CD4-positive, alpha-beta T cell treated with Interleukin-2 at 100 ng/mL for 4 hours (primary cell): ENCODE results near the gene WDR55.
A peak's percentile ranks its signal among the peaks of the same experiment; 100 is the strongest.
"Not testable (repeated sequence)": the region's sequence is repeated elsewhere in the genome, so short reads cannot be mapped to it uniquely, and the experiment has no call there.

Source experiments
- DNase-seq: peaks from one replicate; pipeline ENCODE4 v3.0.0-alpha.2; 2020; ENCODE audit warnings: low spot score

The WDR55 gene

DNA sequence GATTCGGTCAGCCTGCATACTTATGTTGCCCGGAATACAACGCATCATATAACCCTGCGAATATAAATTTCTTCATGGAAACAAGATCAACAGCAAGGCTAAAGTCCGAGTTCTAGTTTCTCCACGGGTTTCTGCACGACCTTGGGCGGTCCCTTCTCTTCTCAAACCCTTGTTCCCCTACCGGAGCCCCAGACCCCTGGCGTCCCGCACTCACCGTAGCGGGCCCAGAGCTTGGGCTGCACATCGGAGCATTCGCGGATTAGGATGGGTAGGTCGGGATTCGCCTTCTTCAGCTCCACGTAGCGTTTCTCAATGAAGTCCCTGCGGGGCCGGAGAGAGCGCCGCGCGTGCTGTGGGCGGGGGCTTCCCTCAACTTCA, 17.7 kb upstream of the WDR55 start:
- DNase-seq, result no peak

DNA sequence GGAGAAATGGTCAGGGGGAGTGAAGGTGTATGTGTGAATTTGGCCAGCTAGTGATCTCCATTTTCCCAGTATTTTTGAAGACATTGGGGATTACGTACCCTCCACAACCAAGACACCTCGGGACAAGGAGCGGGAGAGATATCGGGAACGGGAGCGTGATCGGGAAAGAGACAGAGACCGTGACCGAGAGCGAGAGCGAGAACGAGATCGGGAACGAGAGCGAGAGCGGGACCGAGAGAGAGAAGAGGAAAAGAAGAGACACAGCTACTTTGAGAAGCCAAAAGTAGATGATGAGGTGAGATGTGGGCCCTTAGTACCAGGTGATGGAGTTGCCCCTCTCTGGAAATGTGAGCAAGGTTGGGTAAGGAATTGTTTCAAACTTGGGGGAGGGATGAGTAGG, 5.8 kb upstream of the WDR55 start:
- DNase-seq, result no peak

DNA sequence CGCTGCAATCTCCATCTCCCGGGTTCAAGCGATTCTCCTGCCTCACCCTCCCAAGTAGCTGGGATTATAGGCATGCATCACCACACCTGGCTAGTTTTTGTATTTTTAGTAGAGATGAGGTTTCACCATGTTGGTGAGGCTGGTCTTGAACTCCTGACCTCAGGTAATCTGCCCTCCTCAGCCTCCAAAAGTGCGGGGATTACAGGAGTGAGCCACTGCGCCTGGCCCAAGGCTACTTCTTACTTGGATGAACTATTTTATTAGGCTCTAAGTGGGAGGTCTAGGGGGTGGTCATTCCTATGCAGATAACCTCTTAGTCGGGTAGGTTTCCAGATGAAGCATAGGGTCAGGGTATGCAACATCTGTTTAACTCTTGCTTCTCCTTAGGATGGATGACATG, 4.3 kb upstream of the WDR55 start:
- not testable (repeated sequence) for DNase-seq

DNA sequence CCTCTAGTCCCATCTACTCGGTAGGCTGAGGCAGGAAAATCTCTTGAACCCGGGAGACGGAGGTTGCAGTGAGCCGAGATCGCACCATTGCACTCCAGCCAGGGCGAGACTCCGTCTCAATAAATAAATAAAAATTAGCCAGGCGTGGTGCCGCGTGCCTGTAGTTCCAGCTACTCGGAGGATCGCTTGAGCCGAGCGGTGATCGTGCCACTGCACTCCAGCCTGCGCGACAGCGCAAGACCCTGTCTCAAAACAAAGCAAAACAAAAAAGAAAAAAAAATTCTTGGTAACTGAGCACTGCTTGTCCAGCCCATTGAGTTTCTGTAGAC, 710 bp upstream of the WDR55 start:
- no peak for DNase-seq

DNA sequence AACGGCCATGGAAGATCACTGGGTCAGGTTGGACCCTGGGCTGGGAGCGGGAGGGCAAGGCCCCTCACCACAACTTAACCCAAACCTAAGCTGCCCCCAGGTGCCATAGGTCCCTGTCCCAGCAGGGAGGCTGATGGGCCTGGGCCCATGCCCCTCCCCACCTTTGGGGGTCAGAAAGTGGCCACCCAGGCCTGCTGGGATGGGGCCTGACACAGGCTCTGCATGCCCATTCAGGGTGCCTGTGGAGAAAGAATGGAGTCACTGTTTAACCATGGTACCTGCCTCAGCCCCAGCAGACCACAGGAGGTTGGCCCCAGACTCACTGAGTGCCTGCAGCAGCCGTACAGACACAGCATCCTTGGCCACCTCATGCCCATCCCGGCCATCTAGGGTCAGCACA, 6.3 kb downstream of the WDR55 start:
- DNase-seq, result not testable (repeated sequence)

DNA sequence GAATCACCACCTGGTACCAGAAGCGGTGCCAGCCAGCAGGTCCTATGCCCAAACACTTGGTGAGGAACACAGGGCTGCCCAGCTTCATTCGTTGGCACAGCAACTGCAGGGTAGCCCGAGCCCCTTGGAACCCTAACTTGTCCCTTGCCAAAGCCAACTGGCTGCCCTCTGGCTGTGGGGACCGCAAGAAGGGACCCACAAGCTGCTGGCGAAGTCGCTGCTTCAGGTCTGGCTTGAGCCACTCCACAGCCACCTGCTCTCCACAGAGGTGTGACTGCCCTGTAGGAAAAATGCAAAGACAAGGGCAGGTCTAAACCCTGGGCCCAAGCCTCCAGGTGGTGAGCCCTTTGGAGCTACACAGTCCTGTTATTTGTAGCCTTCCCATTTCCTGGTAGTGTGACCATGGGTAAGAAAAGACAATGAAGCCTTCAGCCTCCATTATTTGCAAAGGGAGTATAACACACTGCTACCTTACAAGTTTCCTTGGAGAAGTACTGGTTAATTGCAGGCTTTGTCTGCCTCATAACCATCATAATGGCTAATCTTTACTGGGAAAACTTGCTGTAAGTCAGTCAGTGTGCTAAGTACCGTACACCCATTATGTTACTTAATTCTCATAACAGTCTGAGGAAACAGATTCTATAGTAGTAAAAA, 6.9 kb downstream of the WDR55 start:
- DNase-seq, result no peak

DNA sequence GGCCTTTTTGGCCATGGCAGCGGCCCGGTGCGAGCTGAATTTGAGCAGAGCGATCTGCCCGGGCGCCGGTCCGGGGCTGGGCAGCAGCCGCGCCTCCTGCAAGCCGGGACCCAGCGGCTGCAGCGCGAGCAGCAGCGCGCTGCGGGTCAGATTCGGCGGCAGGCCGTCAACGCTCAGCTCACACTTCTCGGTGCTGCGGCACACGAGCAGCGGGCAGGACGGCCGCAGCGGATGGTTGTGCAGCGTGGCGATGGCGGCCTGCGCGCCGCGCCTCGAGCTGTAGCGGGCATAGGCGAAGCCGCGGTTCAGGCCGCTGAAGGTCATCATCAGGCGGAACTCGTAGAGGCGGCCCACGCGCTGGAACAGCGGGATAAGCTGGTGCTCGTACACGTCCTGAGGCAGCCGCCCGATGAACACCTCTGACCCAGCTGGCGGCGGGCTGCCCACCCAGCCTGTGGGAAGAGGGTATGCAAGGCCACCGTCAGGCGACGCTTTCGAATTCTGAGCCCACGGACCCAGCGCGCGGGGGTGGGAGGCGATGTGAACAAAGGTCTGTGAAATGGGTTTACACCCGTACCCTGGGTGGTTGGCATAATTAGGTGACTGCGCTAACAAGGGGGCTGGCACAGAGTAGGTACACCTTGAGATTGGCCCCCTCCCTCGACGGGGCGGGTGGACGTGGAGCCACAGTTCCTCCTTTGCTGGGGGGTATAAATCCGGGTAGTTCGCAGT, 7.9 kb downstream of the WDR55 start:
- DNase-seq, result peak; percentile 2

DNA sequence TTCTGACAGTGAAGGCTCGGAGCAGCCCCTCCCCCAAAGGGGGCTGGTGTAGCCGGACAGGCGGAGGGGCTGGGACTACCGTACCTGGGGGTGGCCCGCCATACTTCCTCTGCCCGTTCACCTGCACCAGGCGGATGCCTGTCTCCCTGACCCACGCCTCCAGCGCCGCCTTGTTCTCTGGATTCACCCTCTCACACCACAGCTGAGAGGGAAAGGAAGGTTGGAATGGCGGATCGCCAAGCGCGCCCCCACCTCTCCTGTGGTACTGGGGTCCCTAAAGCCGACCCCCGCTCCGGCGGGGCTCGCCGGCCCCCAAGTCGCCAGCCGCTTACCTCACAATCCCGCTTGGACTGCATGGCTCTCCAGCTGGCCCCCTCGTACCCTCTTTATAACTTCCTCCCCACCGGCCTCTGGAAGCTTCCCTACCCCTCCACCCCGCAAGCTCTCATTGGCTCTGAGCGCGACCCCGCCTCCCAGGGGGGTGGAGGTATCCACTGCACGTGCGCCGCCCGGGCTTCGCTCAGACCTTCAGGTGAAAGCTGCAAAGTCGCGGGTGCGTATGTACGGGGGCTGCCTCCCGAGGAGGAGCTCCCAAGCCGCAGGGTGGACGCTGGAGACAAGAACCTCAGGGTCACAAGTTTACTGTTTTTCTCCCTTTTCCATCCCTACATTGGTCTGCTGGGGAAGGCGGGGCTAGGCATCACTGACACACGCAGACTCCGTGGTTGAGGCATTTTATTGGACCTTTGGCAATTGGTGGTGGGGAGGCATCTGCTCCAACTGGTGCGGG, 8.7 kb downstream of the WDR55 start, which contains the start of gene DND1:
TSS of gene DND1 (minus strand) at position 390 of the 790 bp plus-strand sequence. CDS start at position 356, 34 bp downstream.
- DNase-seq, result no peak

DNA sequence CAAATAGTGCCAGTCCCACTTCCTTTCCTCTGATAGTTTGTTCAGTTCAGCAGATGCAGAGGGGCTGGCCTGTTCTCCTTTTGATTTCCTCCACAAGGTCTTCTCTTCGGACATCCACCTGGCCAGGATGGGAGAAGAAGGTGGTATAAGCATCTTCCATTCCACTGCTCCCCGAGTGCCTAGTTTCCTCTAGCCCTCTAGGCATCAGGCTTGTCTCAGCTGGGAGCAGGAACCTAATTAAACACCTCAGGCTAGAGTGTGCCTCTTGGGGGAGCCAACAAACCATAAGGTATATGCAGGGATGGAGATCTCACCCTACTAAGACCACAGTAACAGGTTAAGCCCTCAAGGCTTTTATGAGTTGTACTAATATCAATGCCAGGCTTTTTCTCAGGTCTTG, 9.5 kb downstream of the WDR55 start:
- DNase-seq, result no peak

DNA sequence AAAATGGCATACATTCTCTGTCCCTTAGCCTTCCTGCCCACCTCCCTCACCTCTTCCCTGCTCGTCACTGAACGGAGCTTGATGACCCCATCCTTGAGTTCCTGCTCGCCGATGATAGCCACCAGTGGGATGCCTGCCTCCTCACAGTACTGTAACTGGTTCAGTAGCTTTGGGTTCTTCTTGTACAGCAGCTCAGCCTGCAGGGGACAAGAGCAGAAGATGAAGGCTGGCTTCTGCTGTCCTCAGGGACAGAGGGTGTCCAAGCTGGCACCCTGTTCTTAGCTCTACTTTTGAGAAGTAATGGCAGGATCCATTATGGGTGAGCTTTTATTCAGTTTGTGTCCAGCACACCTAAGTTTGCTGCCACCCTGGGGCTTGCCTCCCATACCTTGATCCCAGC, 9.9 kb downstream of the WDR55 start:
- no peak for DNase-seq

DNA sequence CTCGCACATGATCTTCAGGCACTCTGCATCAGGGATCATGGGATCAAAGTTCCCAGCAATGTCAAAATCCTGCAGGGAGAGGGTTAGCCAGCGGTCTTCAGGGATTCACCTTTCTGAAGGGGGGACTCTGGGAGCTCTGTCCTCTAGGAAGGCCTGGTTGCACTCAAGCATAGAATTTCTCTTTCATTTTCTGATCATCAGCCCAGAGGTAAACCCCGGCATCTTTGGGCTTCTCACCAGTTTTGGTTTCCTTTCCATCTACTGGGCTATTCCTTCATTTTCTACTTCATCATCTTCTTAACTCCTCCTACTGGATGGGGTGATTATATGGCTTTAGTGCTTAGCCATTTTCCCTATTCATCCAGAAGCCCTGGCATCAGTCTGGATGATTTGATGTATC, 13.2 kb downstream of the WDR55 start:
- no peak for DNase-seq

DNA sequence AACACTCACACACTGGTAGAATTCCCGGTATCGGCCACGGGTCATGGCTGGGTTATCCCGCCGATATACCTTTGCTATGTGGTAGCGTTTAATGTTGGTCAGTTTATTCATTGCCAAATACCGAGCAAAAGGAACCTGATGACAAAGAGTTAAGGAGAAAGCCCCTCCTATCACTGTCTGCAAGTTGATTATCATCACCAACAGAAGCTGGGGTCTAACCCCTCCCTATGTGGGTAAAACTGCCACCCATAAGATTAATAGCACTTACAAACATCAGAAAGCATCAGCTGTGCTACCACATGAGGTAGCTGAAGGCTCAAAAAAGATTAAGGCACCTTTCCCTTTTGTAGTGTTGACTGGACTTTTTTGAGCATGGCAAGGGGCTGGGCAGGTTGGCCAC, 14.3 kb downstream of the WDR55 start:
- no peak for DNase-seq

DNA sequence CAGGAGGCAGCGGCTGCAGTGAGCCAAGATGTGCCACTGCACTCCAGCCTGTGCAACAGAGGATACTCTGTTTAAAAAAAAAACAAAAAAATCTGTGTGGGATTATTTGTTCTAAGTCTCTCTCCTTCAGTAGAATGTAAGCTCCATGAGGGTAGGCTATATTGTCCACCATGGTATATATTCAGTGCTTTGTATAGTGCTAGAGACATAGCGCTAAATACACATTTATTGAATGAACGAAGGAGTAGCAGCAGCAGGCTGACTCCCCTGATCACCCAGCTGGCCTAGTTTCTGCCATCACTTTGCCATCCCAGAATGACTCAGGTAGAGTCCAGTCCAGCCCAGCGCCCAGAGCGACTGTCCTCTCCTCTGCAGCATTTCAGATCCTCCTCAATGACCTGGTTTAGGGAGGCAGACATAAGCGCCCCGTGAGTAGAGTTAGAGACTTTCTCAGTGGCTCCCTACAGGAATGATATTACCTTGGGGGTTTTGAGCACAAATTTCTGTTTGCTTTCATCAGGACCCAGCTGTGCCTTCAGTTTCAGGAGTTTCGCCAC, 25.8 kb downstream of the WDR55 start:
- DNase-seq, result no peak

DNA sequence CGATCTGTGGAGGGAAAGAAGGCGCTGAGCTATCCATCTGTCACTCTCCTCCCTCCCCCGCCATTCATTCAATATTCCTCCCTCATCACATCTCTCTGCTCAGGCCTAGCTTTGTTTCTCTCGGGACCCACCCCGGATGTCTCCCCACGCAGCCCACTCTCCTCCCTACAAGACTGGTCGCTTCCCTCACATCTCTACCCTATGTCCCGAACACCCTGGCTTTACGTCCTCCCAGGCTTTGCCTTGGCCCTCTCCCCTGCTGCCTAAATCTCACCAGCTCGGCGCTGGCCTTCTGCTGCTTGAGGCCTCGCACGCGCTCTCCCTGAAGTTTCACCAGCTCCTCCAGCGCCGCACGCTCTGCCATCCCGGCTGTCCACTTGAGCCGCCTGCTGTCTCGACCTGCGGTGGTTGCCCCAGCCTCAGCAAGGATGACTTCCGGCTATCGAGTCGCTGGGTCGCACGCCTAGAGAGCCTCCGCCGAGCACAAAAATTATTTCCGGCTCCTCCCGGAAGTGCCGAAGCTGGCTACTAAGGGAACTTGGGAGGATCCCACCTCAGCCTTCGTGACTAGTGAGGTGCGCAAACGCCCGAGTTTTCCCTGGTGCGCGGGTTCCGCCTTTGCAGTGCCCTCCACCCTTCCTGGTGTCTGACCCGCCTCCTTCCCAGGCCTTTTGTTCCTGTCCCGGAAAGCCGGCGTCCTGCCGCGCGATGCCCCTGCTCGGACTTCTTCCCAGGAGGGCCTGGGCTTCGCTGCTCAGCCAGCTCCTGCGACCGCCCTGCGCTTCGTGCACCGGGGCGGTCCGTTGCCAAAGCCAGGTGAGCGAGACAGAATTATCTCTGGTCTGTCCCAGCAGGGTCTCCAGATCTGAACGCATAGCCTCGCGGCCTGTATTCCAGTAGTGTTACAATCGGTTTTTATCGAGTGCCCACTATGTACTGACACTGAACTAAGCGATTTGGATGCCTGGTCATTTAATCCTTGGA, 26.5 kb downstream of the WDR55 start, which contains the start of the genes HARS1 and HARS2:
TSS of gene HARS1 (minus strand) at position 430 of the 984 bp plus-strand sequence. CDS start at position 364, 66 bp downstream.
TSS of gene HARS2 (plus strand) at position 515 of the 984 bp plus-strand sequence. CDS start at position 709, 194 bp downstream.
- peak; percentile 89 for DNase-seq

DNA sequence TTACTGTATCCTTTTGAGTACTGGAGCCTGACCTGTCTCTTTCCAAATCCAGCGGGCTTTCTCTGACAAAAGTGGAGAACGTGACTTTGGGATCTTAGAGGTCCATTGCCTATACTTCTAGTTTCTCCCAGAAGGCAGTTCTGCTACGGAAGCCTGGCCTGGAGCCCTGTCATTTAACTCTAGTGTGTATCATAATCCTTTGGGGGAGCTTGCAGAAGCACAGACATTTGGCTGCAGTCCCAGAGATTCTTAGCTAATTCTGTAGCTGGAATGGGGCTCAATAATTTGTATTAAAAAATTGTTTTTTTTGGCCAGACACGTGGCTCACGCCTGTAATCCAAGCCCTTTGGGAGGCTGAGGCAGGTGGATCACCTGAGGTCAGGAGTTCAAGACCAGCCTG, 29.6 kb downstream of the WDR55 start:
- no peak for DNase-seq

DNA sequence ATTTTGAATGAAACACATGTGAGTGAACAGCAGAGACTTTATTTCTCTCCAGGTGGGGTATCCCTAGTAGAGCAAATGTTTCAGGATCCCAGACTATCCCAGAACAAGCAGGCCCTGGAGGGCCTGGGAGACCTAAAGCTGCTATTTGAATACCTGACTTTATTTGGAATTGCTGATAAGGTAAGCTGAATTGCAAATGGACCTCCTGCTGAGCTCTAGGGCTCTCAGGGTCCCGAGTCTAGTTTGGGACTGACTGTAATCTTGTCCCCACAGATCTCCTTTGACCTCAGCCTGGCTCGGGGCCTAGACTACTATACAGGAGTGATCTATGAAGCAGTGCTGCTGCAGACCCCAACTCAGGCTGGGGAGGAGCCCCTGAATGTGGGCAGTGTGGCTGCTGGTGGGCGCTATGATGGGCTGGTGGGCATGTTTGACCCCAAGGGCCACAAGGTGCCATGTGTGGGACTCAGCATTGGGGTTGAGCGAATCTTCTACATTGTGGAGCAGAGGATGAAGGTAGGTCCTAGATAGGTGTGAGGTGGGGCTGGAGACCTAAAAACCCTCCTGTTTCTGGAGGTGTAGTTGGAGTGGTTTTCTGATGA, 32.3 kb downstream of the WDR55 start:
- DNase-seq, result no peak

DNA sequence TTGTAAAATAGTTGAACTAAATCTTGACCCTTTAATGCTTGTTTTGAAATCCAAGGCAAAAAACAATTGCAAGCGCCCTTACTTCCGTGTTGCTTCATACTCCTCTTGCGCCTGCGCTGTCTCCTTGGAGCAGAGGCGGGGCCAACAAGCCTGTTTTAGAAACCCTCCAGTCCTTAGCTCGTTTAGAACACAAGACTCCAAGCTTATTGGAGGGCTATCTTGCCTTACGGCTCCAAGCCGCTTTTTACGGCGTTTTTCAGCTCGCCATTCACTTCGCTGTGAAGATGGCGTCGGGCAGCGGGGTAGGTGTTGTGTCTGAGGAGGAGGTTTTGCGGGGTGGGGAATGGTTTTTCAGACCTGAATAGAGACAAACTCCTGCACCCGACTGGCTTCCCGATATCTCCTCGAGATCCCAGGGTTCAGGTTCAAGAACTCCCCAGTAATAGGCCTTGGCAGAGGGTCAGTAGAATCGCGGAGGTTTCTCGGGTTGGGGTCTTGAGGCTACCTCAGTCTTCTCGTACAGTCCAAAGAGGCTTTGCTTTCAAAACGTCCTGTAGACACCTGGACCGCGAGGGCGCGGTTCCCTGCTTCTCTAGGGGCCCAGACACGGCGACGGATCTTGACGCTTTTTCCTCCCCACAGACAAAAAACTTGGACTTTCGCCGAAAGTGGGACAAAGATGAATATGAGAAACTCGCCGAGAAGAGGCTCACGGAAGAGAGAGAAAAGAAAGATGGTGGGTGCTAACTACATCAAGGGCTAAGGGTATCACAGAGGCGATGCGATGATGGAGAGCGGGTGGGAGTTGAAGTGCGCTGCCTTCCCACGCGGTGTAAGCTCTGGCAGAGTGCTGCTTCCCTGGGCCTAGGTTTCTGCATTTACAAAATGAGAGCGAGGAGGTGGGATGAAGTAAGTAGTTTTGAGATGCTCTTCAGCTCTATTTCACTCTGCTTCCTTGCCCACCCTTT, 35.8 kb downstream of the WDR55 start, which contains the start of gene ZMAT2:
TSS of gene ZMAT2 (plus strand) at position 271 of the 968 bp plus-strand sequence. CDS start at position 285, 14 bp downstream.
- peak; percentile 97 for DNase-seq

DNA sequence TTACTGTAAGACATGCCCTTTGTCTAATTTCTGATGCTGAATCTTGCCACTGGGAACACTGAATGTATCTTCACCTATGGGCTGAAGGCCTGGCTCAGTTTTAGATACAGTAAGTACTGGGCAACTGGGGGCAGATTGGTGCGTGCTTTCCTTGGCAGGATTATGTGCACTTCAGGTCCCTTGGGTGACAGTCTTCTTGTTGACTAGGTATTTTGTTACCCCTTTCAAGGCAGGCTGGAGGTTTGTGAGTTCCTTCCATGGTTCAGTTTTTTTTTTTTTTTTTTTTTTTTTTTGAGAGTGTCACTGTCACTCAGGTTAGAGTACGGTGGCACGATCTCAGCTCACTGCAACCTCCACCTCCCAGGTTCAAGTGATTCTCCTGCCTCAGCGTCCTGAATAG, 43.1 kb downstream of the WDR55 start:
- no peak for DNase-seq

DNA sequence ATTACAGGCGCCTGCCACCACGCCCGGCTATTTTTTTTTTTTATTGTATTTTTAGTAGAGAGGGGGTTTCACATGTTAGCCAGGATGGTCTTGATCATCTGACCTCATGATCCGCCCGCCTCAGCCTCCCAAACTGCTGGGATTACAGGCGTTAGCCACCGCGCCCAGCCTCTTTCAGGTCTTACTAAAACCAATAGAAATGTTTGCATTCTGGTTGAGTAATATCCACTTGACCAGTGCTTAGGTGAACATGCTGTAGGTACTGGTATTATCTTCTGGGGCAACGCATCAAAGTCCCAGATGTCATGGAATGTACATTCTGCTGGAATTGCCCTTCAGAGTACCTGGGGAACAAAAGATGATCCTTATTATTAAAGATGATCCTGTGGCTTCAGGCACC, 44.1 kb downstream of the WDR55 start:
- not testable (repeated sequence) for DNase-seq
